Calu3 (cell line): ENCODE results near the gene TSPAN5. TPM values are rescaled to one million over a fixed set of nuclear protein-coding genes. Genes with fewer than 3 reads are reported as not detected.

ENCODE experiments used
- BruUV-seq: library from RNA; stranded (reverse); fragments of 400-500 nt; replicated peaks from 2 replicates; lab custom pipeline; 2021; lab: Mats Ljungman, UMichigan
- CTCF ChIA-PET: fragments of 300-600 bp; sonication (Branson Sonifier 250); formaldehyde crosslinking; loops from one replicate; lab custom pipeline; 2022; ENCODE audit warnings: antibody characterized with exemption; lab: Charles Lee
- DNase-seq: peaks from one replicate; pipeline ENCODE4 v3.0.0; 2022
- H3K27ac Mint-ChIP-seq: one replicate; pipeline ENCODE4 v1.8.0; 2022; ENCODE audit warnings: mixed read lengths; ENCODE audit not compliant: unreplicated experiment
- H3K27me3 Mint-ChIP-seq: one replicate; pipeline ENCODE4 v1.8.0; 2022; ENCODE audit warnings: mixed read lengths; ENCODE audit not compliant: unreplicated experiment
- H3K36me3 Mint-ChIP-seq: one replicate; pipeline ENCODE4 v1.8.0; 2022; ENCODE audit warnings: mild to moderate bottlenecking, moderate library complexity, mixed read lengths; ENCODE audit not compliant: insufficient read depth, unreplicated experiment
- H3K4me1 Mint-ChIP-seq: one replicate; pipeline ENCODE4 v1.8.0; 2022; ENCODE audit warnings: mild to moderate bottlenecking, low read depth, mixed read lengths; ENCODE audit not compliant: unreplicated experiment
- H3K4me3 Mint-ChIP-seq: one replicate; pipeline ENCODE4 v1.8.0; 2022; ENCODE audit warnings: mild to moderate bottlenecking, low read depth, moderate library complexity, mixed read lengths; ENCODE audit not compliant: unreplicated experiment
- H3K9me3 Mint-ChIP-seq: one replicate; pipeline ENCODE4 v1.8.0; 2022; ENCODE audit warnings: low read depth, mixed read lengths; ENCODE audit not compliant: unreplicated experiment
- CTCF ChIP-seq: fragments of 200-600 bp; IDR thresholded peaks from one replicate; pipeline ENCODE4 v1.8.0; 2022; ENCODE audit warnings: antibody characterized with exemption; ENCODE audit not compliant: unreplicated experiment
- intact Hi-C: fragments of 100-400 bp; cut with micrococcal nuclease; formaldehyde crosslinking; loops from one replicate; pipeline ENCODE4 v1.10.0; 2022; ENCODE audit not compliant: unreplicated experiment
- total RNA-seq: library from RNA; stranded (reverse); gene quantifications from 2 replicates; pipeline ENCODE4 v1.2.3, GENCODE V29; 2022

Gene TSPAN5
- total RNA-seq, 1 experiment from 2014 or later = 4.8 TPM

GRCh38 chr4:98662055-98662453 lies 3.6 kb upstream of the TSPAN5 start:
- Mint-ChIP-seq H3K4me1 (peaks cover 55% of the 10 kb centered on the region), H3K9me3 (no peaks in the 10 kb centered on the region), H3K27ac (peak overlapping the region; percentile 30), H3K36me3 (peaks cover 26% of the 10 kb centered on the region), H3K27me3 (peaks cover 10% of the 10 kb centered on the region), H3K4me3 (peak overlapping the region; percentile 4)
- CTCF ChIA-PET = interaction anchor here (0.9 kb wide), 1 partner anchor 267 kb away, joined by 10 read pairs; the partner anchor contains the start of gene EIF4E
- intact Hi-C loops = loop anchor here (5.0 kb wide), 1 partner anchor 90 kb away; no protein-coding TSS in a partner anchor
- no TSS peak for BruUV-seq
- TF ChIP-seq CTCF = no peak
- DNase-seq = no peak

GRCh38 chr4:98661371-98662054 lies 3.1 kb upstream of the TSPAN5 start:
- Mint-ChIP-seq H3K27ac (peak overlapping the region; percentile 30), H3K27me3 (peaks cover 10% of the 10 kb centered on the region), H3K4me3 (peak overlapping the region; percentile 4), H3K4me1 (peaks cover 55% of the 10 kb centered on the region), H3K9me3 (no peaks in the 10 kb centered on the region), H3K36me3 (peaks cover 26% of the 10 kb centered on the region)
- CTCF ChIA-PET = no interaction called here
- no peak for TF ChIP-seq CTCF
- DNase-seq = peak; percentile 21
- no TSS peak for BruUV-seq
- intact Hi-C loops = loop anchor here (5.0 kb wide), 1 partner anchor 89 kb away; no protein-coding TSS in a partner anchor

- CTCF ChIA-PET = interaction anchor here (0.9 kb wide), 1 partner anchor 192 kb away, joined by 4 read pairs; no protein-coding TSS in a partner anchor
These were observed 1.5 kb upstream of the TSPAN5 start for GRCh38 chr4:98659741-98660462.

More at GRCh38 chr4:98659741-98660462, 1.5 kb upstream of the TSPAN5 start:
- no peak for TF ChIP-seq CTCF
- DNase-seq = no peak
- Mint-ChIP-seq H3K27ac (peak overlapping the region; percentile 27), H3K4me3 (peak overlapping the region; percentile 86), H3K27me3 (peaks cover 10% of the 10 kb centered on the region), H3K4me1 (peaks cover 67% of the 10 kb centered on the region), H3K9me3 (no peaks in the 10 kb centered on the region), H3K36me3 (peaks cover 26% of the 10 kb centered on the region)
- intact Hi-C loops = loop anchor here (5.0 to 10.0 kb wide), 2 partner anchors 88 to 275 kb away; no protein-coding TSS in a partner anchor
- no TSS peak for BruUV-seq
